OCI-LY7 (cell line): ENCODE measurements around the gene LRRC7. TPM values are rescaled to one million over a fixed set of nuclear protein-coding genes. Genes with fewer than 3 reads are reported as not detected.

ENCODE experiments used
- BruUV-seq: library from RNA; stranded (reverse); fragments of 400-500 nt; replicated peaks from 2 replicates; lab custom pipeline; 2021; lab: Mats Ljungman, UMichigan
- CTCF ChIA-PET: fragments of 300-600 bp; sonication (Branson Sonifier 250); formaldehyde crosslinking; loops from one replicate; lab custom pipeline; 2022; ENCODE audit warnings: antibody characterized with exemption; ENCODE audit not compliant: unreplicated experiment; lab: Charles Lee
- POLR2A ChIA-PET: fragments of 300-600 bp; sonication (Branson Sonifier 250); formaldehyde crosslinking; loops from one replicate; lab custom pipeline; 2022; ENCODE audit warnings: antibody characterized with exemption; lab: Charles Lee
- DNase-seq: peaks from one replicate; pipeline ENCODE4 v3.0.0-alpha.2; 2015; ENCODE audit warnings: low spot score
- H2AFZ ChIP-seq: fragments of 200-600 bp; sonication (generic), shearing (Covaris generic); 2 replicates; pipeline ENCODE4 v1.6.1; 2014; ENCODE audit warnings: mild to moderate bottlenecking, antibody characterized with exemption, low read length, moderate library complexity
- H3K27ac ChIP-seq: fragments of 200-600 bp; sonication (generic); 2 replicates; pipeline ENCODE4 v1.5.1; 2014; ENCODE audit warnings: mixed run types, low read depth, mild to moderate bottlenecking, moderate library complexity, low read length, inconsistent platforms; ENCODE audit not compliant: poor library complexity, severe bottlenecking
- H3K36me3 ChIP-seq: fragments of 200-600 bp; sonication (generic); 2 replicates; pipeline ENCODE4 v1.6.1; 2014; ENCODE audit warnings: mild to moderate bottlenecking, antibody characterized with exemption, low read length, moderate library complexity, mixed read lengths; ENCODE audit not compliant: insufficient read depth
- H3K4me1 ChIP-seq: fragments of 200-600 bp; sonication (generic); 2 replicates; pipeline ENCODE4 v1.5.1; 2014; ENCODE audit warnings: mild to moderate bottlenecking, low read length; ENCODE audit not compliant: insufficient read depth, poor library complexity, severe bottlenecking
- H3K4me2 ChIP-seq: fragments of 200-600 bp; sonication (generic); 2 replicates; pipeline ENCODE4 v1.6.1; 2014; ENCODE audit warnings: mild to moderate bottlenecking, low read length
- H3K4me3 ChIP-seq: fragments of 200-600 bp; sonication (generic); 2 replicates; pipeline ENCODE4 v1.5.1; 2014; ENCODE audit warnings: mild to moderate bottlenecking, low read depth, low read length; ENCODE audit not compliant: poor library complexity, severe bottlenecking
- H3K79me2 ChIP-seq: fragments of 200-600 bp; sonication (generic); 2 replicates; pipeline ENCODE4 v1.6.1; 2016; ENCODE audit warnings: low read depth, mild to moderate bottlenecking, low read length, moderate library complexity, mixed read lengths; ENCODE audit not compliant: insufficient read depth
- H3K9me2 ChIP-seq: fragments of 200-600 bp; sonication (generic); 2 replicates; pipeline ENCODE4 v1.6.1; 2016; ENCODE audit warnings: mild to moderate bottlenecking, low read length, mixed read lengths; ENCODE audit not compliant: insufficient read depth
- H3K9me3 ChIP-seq: fragments of 200-600 bp; sonication (generic); 2 replicates; pipeline ENCODE4 v1.6.1; 2014; ENCODE audit warnings: mild to moderate bottlenecking, mixed run types, low read length, mixed read lengths
- H4K20me1 ChIP-seq: fragments of 200-600 bp; sonication (generic); 2 replicates; pipeline ENCODE4 v1.6.1; 2014; ENCODE audit warnings: mild to moderate bottlenecking, antibody characterized with exemption, low read length, moderate library complexity, mixed read lengths; ENCODE audit not compliant: insufficient read depth
- CTCF ChIP-seq: fragments of 200-600 bp; sonication (generic); conservative IDR thresholded peaks from 2 replicates; pipeline ENCODE4 v1.5.1; 2014; ENCODE audit warnings: mild to moderate bottlenecking, antibody characterized with exemption, low read length, moderate library complexity, mixed read lengths
- EZH2phosphoT487 ChIP-seq: fragments of 200-600 bp; sonication (generic); IDR thresholded peaks from 2 replicates; pipeline ENCODE4 v1.6.1; 2018; ENCODE audit warnings: low read depth, borderline replicate concordance, mild to moderate bottlenecking, mixed run types, antibody characterized with exemption, low read length, moderate library complexity, mixed read lengths
- intact Hi-C: fragments of 100-400 bp; cut with micrococcal nuclease; formaldehyde crosslinking; loops from one replicate; pipeline ENCODE4 v1.10.0; 2022; ENCODE audit not compliant: unreplicated experiment
- total RNA-seq, 2 experiments: library from RNA; depleted of rRNA in 1 of 2; stranded (reverse); fragments of >200 nt in 1 of 2; shearing (Covaris generic) in 1 of 2; gene quantifications; 2 replicates each; pipeline ENCODE4 v1.2.3, GENCODE V29; 2014 to 2022

LRRC7 gene
- total RNA-seq, 2 experiments from 2014 or later = not detected

DNA sequence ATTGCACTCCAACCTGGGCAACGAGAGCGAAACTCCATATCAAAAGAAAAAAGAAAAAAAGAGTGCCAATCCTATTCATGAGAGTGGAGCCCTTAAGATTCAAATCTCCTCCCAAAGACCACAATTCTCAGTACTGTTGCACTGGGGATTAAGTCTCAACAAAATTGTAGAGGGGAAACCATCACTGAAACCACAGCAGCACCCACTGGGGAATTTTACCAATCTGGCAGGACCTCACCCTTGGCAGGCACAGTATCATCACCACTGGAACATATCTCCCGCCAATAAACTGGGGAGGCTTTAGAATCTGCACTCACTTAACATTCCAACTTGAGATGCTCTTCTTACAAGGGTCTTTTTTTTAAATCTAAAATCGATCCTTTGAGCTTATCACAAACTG, 596.6 kb downstream of the LRRC7 start:
- POLR2A ChIA-PET = no interaction called here
- no TSS peak for BruUV-seq

GRCh38 chr1:70168283-70168682, 600.6 kb downstream of the LRRC7 start:
- BruUV-seq = no TSS peak
- CTCF ChIA-PET = interaction anchor here (0.6 kb wide), 1 partner anchor 356 kb away, joined by 3 read pairs; no protein-coding TSS in a partner anchor
- H3K27ac ChIP-seq = no peak overlapping the region
- H3K9me3 ChIP-seq = no peaks in the 10 kb centered on the region
- POLR2A ChIA-PET = interaction anchor here (0.5 to 1.0 kb wide), 2 partner anchors 8 to 42 kb away, joined by 3 to 4 read pairs; no protein-coding TSS in a partner anchor
- no peaks in the 10 kb centered on the region for H3K9me2 ChIP-seq
- no peak overlapping the region for H3K4me3 ChIP-seq
- no peak for DNase-seq
- intact Hi-C loops = no loop called here
- TF ChIP-seq CTCF = no peak
- peaks cover 24% of the 10 kb centered on the region for H3K36me3 ChIP-seq
- H3K79me2 ChIP-seq = no peaks in the 10 kb centered on the region
- no peaks in the 10 kb centered on the region for H4K20me1 ChIP-seq
- H3K4me1 ChIP-seq = no peaks in the 10 kb centered on the region
- no peak overlapping the region for H2AFZ ChIP-seq
- H3K4me2 ChIP-seq = no peak overlapping the region

More for the DNA sequence above, 596.6 kb downstream of the LRRC7 start:
- no peaks in the 10 kb centered on the region for H3K9me2 ChIP-seq
- CTCF ChIA-PET = no interaction called here
- H3K9me3 ChIP-seq = no peaks in the 10 kb centered on the region
- H2AFZ ChIP-seq = no peak overlapping the region
- H4K20me1 ChIP-seq = no peaks in the 10 kb centered on the region
- H3K4me3 ChIP-seq = no peak overlapping the region
- TF ChIP-seq EZH2phosphoT487 (no peak), CTCF (no peak)
- no peak for DNase-seq
- intact Hi-C loops = no loop called here
- H3K79me2 ChIP-seq = no peaks in the 10 kb centered on the region
- no peak overlapping the region for H3K27ac ChIP-seq
- H3K36me3 ChIP-seq = peaks cover 21% of the 10 kb centered on the region
- H3K4me2 ChIP-seq = no peak overlapping the region
- no peaks in the 10 kb centered on the region for H3K4me1 ChIP-seq

DNA sequence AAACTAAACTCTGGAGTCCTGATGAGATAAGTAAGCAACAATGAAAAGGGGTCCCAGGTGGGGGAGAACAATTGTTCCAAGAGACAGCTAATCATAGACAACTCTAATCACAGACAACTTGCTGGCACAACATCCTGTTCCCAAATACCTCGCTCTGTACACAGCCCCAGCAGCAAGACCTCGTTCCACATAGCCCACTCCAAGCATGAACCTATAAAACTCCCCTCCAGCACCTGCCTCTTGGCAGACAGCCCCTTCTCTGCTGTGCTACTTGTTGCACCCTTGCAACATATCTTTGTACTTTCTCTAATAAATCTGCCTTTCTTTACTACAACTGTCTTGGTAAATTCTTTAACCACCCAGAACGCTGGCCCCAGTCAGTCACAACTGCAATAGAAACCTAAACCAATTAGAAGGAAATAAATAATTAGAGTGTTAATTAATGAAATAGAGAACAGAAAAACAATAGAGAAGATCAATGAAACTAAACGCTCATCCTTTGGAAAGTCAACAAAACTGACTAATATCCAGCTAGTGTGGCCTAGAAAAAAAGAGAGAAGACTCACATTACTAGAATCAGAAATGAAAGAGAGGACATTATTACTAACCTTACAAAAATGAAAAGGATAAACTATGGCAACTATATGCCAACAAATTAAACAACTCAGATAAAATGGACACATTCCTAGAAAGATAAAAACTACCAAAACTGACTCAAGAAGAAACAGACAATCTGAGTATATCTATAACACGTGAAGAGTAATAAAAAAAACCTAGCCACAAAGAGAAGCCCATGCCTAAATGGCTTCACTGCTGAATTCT, 601.5 kb downstream of the LRRC7 start:
- intact Hi-C loops = no loop called here
- POLR2A ChIA-PET = interaction anchor here (0.5 to 1.0 kb wide), 4 partner anchors 9 to 46 kb away, joined by 3 to 7 read pairs (median 4); no protein-coding TSS in a partner anchor

More for the DNA sequence above, 601.5 kb downstream of the LRRC7 start:
- no peak overlapping the region for H3K27ac ChIP-seq
- H3K79me2 ChIP-seq = no peaks in the 10 kb centered on the region
- H2AFZ ChIP-seq = no peak overlapping the region
- BruUV-seq = no TSS peak
- no peak for DNase-seq
- CTCF ChIA-PET = interaction anchor here (0.6 kb wide), 1 partner anchor 355 kb away, joined by 3 read pairs; no protein-coding TSS in a partner anchor
- no peaks in the 10 kb centered on the region for H3K4me1 ChIP-seq
- no peak overlapping the region for H3K4me3 ChIP-seq
- H3K9me2 ChIP-seq = no peaks in the 10 kb centered on the region
- no peaks in the 10 kb centered on the region for H3K9me3 ChIP-seq
- no peak overlapping the region for H3K4me2 ChIP-seq
- TF ChIP-seq EZH2phosphoT487 = no peak
- TF ChIP-seq CTCF = no peak
- H4K20me1 ChIP-seq = no peaks in the 10 kb centered on the region
- peaks cover 29% of the 10 kb centered on the region for H3K36me3 ChIP-seq
